Left renal pelvis (tissue), 4 donors: ENCODE data around the gene UBE2E1. TPM values are rescaled to one million over a fixed set of nuclear protein-coding genes. Genes with fewer than 3 reads are reported as not detected.

Experiments used
- DNase-seq, 4 donors: peaks; one replicate each; pipeline ENCODE4 v3.0.0-alpha.2; 2013; ENCODE audit warnings: low read depth in 4 of 4, low spot score in 3 of 4
- polyA plus RNA-seq, 4 donors: library from polyadenylated mRNA; unstranded; fragments of 120-200 nt; gene quantifications; one replicate each; pipeline ENCODE4 v1.2.1, GENCODE V29; 2013; ENCODE audit not compliant: insufficient read length in 4 of 4

UBE2E1 gene
- polyA plus RNA-seq, 4 donors = 135 to 173 (median 154) TPM

GRCh38 chr3:23940775-23941174 is 135.0 kb downstream of the UBE2E1 start:
- no peak for DNase-seq

Other genes with a start within 250 kb of the UBE2E1 start
- gene NKIRAS1, start 111.0 kb downstream of the UBE2E1 start, polyA plus RNA-seq = 10 to 100 TPM; 13.6 to 17.3 (median 16.8) TPM
- 1,000 to 10,000 TPM; 2,072 to 2,492 (median 2,223) TPM for gene RPL15, start 111.2 kb downstream of the UBE2E1 start, polyA plus RNA-seq
- 10 to 100 TPM; 42.5 to 55.3 (median 45.2) TPM for gene NR1D2, start 139.3 kb downstream of the UBE2E1 start, polyA plus RNA-seq